Upper lobe of left lung (tissue), 6 donors: ENCODE measurements around the gene KRT71. TPM values are rescaled to one million over a fixed set of nuclear protein-coding genes. Genes with fewer than 3 reads are reported as not detected.

Experiments
- ATAC-seq, 2 donors: fragments of 200-7000 bp; cut with Tn5 transposase; one replicate each; pipeline ENCODE4 v1.9.1; 2022; ENCODE audit warnings: mild to moderate bottlenecking in 2 of 2, moderate library complexity in 2 of 2; ENCODE audit not compliant: low FRiP score in 2 of 2
- DNase-seq, 2 donors: peaks; one replicate each; pipeline ENCODE4 v3.0.0-alpha.2; 2019 to 2020
- H3K27ac ChIP-seq, 4 donors: fragments of 200-600 bp; sonication (generic); one replicate each; pipeline ENCODE4 v1.5.1; 2016 to 2019
- H3K27me3 ChIP-seq, 4 donors: fragments of 200-600 bp; sonication (generic); one replicate each; pipeline ENCODE4 v1.5.1; 2017 to 2019
- H3K36me3 ChIP-seq, 4 donors: fragments of 200-600 bp; sonication (generic); one replicate each; pipeline ENCODE4 v1.5.1; 2016 to 2019
- H3K4me1 ChIP-seq, 4 donors: fragments of 200-600 bp; sonication (generic); one replicate each; pipeline ENCODE4 v1.5.1; 2018 to 2019
- H3K4me3 ChIP-seq, 4 donors: fragments of 200-600 bp; sonication (generic); one replicate each; pipeline ENCODE4 v1.5.1; 2017 to 2019; ENCODE audit warnings: mild to moderate bottlenecking in 2 of 4, moderate library complexity in 1 of 4
- H3K9me3 ChIP-seq, 4 donors: fragments of 200-600 bp; sonication (generic); one replicate each; pipeline ENCODE4 v1.5.1; 2018 to 2019
- EP300 ChIP-seq, 4 donors: sonication (generic); formaldehyde crosslinking; IDR thresholded peaks; one replicate each; pipeline ENCODE4 v1.5.1; 2017; ENCODE audit warnings: antibody characterized with exemption in 4 of 4, control low read depth in 2 of 4
- POLR2A ChIP-seq, 4 donors: fragments of 450-650 bp; IDR thresholded peaks; one replicate each; pipeline ENCODE4 v1.5.1; 2016 to 2017; ENCODE audit warnings: antibody characterized with exemption in 4 of 4, mild to moderate bottlenecking in 2 of 4
- POLR2AphosphoS5 ChIP-seq, 2 donors: sonication (generic); formaldehyde crosslinking; IDR thresholded peaks; one replicate each; pipeline ENCODE4 v1.5.1; 2017; ENCODE audit warnings: antibody characterized with exemption in 2 of 2
- WGBS, 2 donors: methylation state at CpG; one replicate each; pipeline ENCODE4 v1.1.5; 2017 to 2018; 5-methylcytosine and 5-hydroxymethylcytosine counted together
- total RNA-seq, 6 donors: library from RNA; depleted of rRNA in 4 of 6; stranded (reverse); fragments of >200 nt in 4 of 6; gene quantifications; one replicate each; pipeline versions ENCODE4 v1.1.0 to v1.2.1, GENCODE V29; 2016 to 2021
- TF ChIP-seq, protein P1 (sequence below), 6 experiments: fragments of 450-650 bp in 4 of 6; fragments of 200-600 bp in 2 of 6; sonication (generic) in 2 of 6; IDR thresholded peaks; one replicate each; pipeline ENCODE4 v1.5.1; 2016 to 2019; ENCODE audit warnings: antibody characterized with exemption in 6 of 6
- donor health status: DM: no; HTN: no; CAD: no; lungs with moderate emphysema.
- donor health status: DM: no; HTN: yes; CAD: no; lungs with severe emphysema.

KRT71 gene
- total RNA-seq, 6 donors from 2014 or later = not detected

DNA sequence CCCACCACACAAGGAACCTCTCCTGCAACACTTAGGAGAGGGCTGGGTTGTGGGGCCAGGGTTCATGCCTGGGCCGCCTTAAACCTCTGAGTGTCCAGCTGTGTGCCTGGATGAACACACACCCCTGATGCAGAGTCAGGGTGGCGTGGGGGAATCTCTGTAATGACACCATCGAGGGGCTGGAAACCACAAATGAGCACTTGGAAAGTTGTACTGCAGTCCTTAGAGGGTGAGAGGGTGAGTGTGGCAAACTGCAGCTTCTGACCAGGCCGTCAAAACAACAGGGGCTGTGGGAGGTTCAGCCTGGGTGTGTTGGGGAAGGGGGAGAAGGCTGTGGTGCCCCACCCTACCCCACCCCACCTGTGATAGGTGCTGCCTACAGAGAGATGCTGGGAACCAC, 20.3 kb downstream of the KRT71 start:
- no peaks in the 10 kb centered on the region for H3K9me3 ChIP-seq
- no peak for DNase-seq

DNA sequence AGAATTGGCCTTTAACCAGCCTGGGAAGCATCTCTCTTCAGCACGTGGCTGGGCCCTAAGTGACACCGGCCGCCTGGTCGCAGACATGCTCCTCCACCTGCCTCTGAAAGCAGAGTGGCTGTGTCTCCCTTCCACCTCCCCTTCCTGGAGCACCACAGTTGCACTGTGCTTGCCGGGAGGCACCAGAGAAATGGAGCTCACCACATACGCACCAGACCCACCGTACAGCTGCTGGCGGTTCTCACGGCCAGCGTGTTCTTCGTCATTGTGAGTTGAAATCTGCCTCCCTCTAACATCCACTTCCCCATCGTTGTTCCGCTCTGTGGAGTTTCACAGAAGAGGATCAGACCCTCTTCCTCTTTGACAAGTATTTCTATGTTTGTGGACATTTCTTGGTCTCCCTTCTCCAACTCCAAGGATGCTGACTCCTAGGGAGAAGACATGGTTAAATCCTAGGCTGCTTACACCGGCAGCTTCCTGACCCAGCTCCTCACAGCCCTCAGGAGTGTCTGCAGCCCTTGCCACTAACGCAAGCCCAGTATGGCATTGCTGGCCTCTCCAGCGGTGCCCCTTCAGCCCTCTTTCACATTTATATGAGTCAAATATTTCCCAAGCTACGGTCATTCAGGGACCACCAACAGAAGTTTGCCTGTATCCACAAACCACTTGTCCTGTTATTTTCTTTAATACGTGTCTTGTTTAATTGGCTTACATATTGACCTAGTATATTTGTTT, 21.2 kb downstream of the KRT71 start:
- peak in 1 of 2 donors; percentile 33 for DNase-seq
- peak in 1 of 2 donors; percentile 22 for ATAC-seq
- WGBS, 2 donors = 68 to 76% methylated on average over 18 of the region's 18 CpGs

More for the DNA sequence above, 20.3 kb downstream of the KRT71 start:
- no peak overlapping the region for H3K27ac ChIP-seq
- H3K4me1 ChIP-seq = no peaks in the 10 kb centered on the region
- ATAC-seq = no peak
- H3K36me3 ChIP-seq = no peaks in the 10 kb centered on the region
- WGBS, 2 donors = 68 to 100% methylated on average over 2 to 4 of the region's 4 CpGs
- TF ChIP-seq, protein P1, sequence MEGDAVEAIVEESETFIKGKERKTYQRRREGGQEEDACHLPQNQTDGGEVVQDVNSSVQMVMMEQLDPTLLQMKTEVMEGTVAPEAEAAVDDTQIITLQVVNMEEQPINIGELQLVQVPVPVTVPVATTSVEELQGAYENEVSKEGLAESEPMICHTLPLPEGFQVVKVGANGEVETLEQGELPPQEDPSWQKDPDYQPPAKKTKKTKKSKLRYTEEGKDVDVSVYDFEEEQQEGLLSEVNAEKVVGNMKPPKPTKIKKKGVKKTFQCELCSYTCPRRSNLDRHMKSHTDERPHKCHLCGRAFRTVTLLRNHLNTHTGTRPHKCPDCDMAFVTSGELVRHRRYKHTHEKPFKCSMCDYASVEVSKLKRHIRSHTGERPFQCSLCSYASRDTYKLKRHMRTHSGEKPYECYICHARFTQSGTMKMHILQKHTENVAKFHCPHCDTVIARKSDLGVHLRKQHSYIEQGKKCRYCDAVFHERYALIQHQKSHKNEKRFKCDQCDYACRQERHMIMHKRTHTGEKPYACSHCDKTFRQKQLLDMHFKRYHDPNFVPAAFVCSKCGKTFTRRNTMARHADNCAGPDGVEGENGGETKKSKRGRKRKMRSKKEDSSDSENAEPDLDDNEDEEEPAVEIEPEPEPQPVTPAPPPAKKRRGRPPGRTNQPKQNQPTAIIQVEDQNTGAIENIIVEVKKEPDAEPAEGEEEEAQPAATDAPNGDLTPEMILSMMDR (IDR thresholded peaks at IDR 0.05) = no peak
- no peak for TF ChIP-seq POLR2A (IDR thresholded peaks at IDR 0.05)
- no peak for TF ChIP-seq POLR2AphosphoS5 (IDR thresholded peaks at IDR 0.05)
- TF ChIP-seq EP300 (IDR thresholded peaks at IDR 0.05) = no peak
- H3K4me3 ChIP-seq = no peak overlapping the region
- H3K27me3 ChIP-seq = no peaks in the 10 kb centered on the region

DNA sequence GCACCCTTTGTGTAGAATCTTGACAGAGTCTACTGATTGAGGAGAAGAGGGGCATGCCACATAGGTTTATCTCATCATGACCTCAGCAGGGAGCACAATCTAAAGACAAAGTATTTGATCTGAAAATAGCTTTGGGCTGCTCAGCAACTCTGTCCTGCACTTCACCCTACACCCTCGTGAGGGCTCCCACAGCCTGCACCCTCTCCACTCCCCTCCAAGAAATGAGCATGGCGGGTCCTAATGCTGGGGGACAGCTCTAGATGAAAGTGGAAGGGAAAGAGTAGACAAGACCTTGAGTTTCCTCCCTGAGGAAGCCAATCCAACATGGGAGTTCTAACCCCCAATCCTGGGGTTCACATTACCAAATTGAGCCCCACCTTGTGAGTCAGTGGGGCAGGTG, 22.0 kb downstream of the KRT71 start:
- no peak overlapping the region for H3K27ac ChIP-seq
- ATAC-seq (no peak), DNase-seq (no peak)
- no peak for TF ChIP-seq EP300 (IDR thresholded peaks at IDR 0.05)
- no peak for TF ChIP-seq POLR2A (IDR thresholded peaks at IDR 0.05)
- TF ChIP-seq, protein P1 (IDR thresholded peaks at IDR 0.05) = no peak
- TF ChIP-seq POLR2AphosphoS5 (IDR thresholded peaks at IDR 0.05) = no peak
- H3K4me3 ChIP-seq = no peak overlapping the region
- H3K9me3 ChIP-seq = no peaks in the 10 kb centered on the region
- no peaks in the 10 kb centered on the region for H3K27me3 ChIP-seq
- WGBS, 2 donors = 82 to 85% methylated on average over 2 of the region's 2 CpGs
- H3K4me1 ChIP-seq = no peaks in the 10 kb centered on the region
- H3K36me3 ChIP-seq = no peaks in the 10 kb centered on the region

More for the DNA sequence above, 21.2 kb downstream of the KRT71 start:
- Histone ChIP-seq H3K9me3 (no peaks in the 10 kb centered on the region), H3K36me3 (no peaks in the 10 kb centered on the region), H3K4me3 (no peak overlapping the region), H3K27ac (no peak overlapping the region), H3K27me3 (no peaks in the 10 kb centered on the region), H3K4me1 (no peaks in the 10 kb centered on the region)
- no peak for TF ChIP-seq POLR2AphosphoS5 (IDR thresholded peaks at IDR 0.05)
- no peak for TF ChIP-seq EP300 (IDR thresholded peaks at IDR 0.05)
- TF ChIP-seq, protein P1 (IDR thresholded peaks at IDR 0.05) = no peak
- TF ChIP-seq POLR2A (IDR thresholded peaks at IDR 0.05) = no peak

DNA sequence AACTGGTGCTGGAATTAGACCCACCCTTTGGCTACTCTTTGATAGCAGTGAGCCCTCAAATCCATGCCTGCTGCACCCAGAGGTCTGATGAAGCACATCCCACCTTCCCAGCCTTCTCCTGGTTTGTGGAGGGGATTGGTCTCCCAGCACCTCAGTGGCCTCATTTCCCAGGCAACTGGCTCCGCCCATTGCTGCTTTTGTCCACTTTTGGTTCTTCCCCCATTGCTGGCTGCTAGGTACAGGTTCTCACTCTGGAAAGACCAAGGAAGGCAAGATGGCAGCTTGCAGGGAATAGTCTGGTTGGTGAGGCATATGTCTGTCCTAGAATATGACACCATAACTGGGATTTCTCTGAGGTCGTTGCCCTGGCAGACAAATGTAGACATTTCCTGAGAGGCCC, 22.6 kb downstream of the KRT71 start:
- H3K4me1 ChIP-seq = no peaks in the 10 kb centered on the region
- no peak overlapping the region for H3K4me3 ChIP-seq
- no peaks in the 10 kb centered on the region for H3K27me3 ChIP-seq
- no peaks in the 10 kb centered on the region for H3K9me3 ChIP-seq
- no peak for ATAC-seq
- 78 to 100% methylated on average over 1 to 2 of the region's 2 CpGs for WGBS, 2 donors
- DNase-seq = no peak
- no peak overlapping the region for H3K27ac ChIP-seq
- no peaks in the 10 kb centered on the region for H3K36me3 ChIP-seq
- TF ChIP-seq EP300 (IDR thresholded peaks at IDR 0.05) (no peak), POLR2AphosphoS5 (IDR thresholded peaks at IDR 0.05) (no peak), POLR2A (IDR thresholded peaks at IDR 0.05) (no peak)
- TF ChIP-seq, protein P1 (IDR thresholded peaks at IDR 0.05) = no peak

DNA sequence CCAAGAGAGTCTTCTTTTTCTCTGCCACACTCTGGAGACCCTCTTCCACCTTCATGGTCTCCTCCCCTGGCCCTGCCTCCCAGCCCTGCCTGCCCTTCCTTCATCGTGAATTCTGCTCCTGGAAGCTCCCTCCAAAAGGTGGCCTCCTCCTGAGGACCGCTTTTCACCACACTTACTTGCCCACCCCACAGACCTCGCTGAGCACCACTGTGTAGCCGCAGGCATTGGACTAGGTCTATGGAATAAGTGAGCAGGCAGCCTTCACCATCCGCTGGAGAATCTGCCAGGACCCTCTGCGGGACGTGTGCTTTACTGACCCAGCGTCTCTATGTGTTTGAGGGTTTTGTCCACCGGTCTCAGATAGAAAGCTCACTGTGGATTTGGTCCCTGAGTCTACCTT, 23.1 kb downstream of the KRT71 start:
- 86 to 90% methylated on average over 9 of the region's 9 CpGs for WGBS, 2 donors

More for the DNA sequence above, 23.1 kb downstream of the KRT71 start:
- no peaks in the 10 kb centered on the region for H3K27me3 ChIP-seq
- no peak for DNase-seq
- no peak overlapping the region for H3K27ac ChIP-seq
- ATAC-seq = no peak
- no peak overlapping the region for H3K4me3 ChIP-seq
- no peaks in the 10 kb centered on the region for H3K9me3 ChIP-seq
- no peaks in the 10 kb centered on the region for H3K4me1 ChIP-seq
- no peaks in the 10 kb centered on the region for H3K36me3 ChIP-seq
- no peak for TF ChIP-seq POLR2AphosphoS5 (IDR thresholded peaks at IDR 0.05)
- TF ChIP-seq POLR2A (IDR thresholded peaks at IDR 0.05) = no peak
- TF ChIP-seq EP300 (IDR thresholded peaks at IDR 0.05) = no peak
- TF ChIP-seq, protein P1 (IDR thresholded peaks at IDR 0.05) = no peak
